Heart right ventricle (tissue), 16 donors: ENCODE measurements around the gene PAIP2. TPM values are rescaled to one million over a fixed set of nuclear protein-coding genes. Genes with fewer than 3 reads are reported as not detected.

Experiments used
- ATAC-seq, 8 donors: fragments of 200-7000 bp; cut with Tn5 transposase; one replicate each; pipeline ENCODE4 v1.9.1; 2020; ENCODE audit warnings: mild to moderate bottlenecking in 8 of 8, moderate library complexity in 8 of 8, moderate number of reproducible peaks in 1 of 8
- DNase-seq, 2 donors: peaks; one replicate each; pipeline ENCODE4 v3.0.0-alpha.2; 2020
- H3K27ac ChIP-seq, 10 donors: fragments of 200-600 bp; sonication (generic) in 2 of 10; one replicate each; pipeline versions ENCODE4 v1.5.0 to v1.8.0; 2020 to 2022; ENCODE audit warnings: mild to moderate bottlenecking in 3 of 10
- H3K27me3 ChIP-seq, 7 donors: fragments of 200-600 bp; one replicate each; pipeline ENCODE4 v1.8.0; 2021 to 2022; ENCODE audit warnings: mild to moderate bottlenecking in 2 of 7
- H3K36me3 ChIP-seq, 9 donors: fragments of 200-600 bp; sonication (generic) in 1 of 9; one replicate each; pipeline versions ENCODE4 v1.5.0 to v1.8.0; 2020 to 2022; ENCODE audit warnings: mild to moderate bottlenecking in 2 of 9
- H3K4me1 ChIP-seq, 9 donors: fragments of 200-600 bp; sonication (generic) in 1 of 9; one replicate each; pipeline versions ENCODE4 v1.5.0 to v1.8.0; 2020 to 2022; ENCODE audit warnings: mild to moderate bottlenecking in 4 of 9
- H3K4me3 ChIP-seq, 10 donors: fragments of 200-600 bp; sonication (generic) in 2 of 10; one replicate each; pipeline versions ENCODE4 v1.5.0 to v1.8.0; 2020 to 2022; ENCODE audit warnings: mild to moderate bottlenecking in 7 of 10, moderate library complexity in 2 of 10
- H3K9me3 ChIP-seq, 11 donors: fragments of 200-600 bp in 10 of 11; sonication (generic) in 2 of 11; one replicate each; pipeline versions ENCODE4 v1.5.0 to v1.8.0; 2013 to 2022; ENCODE audit warnings: mild to moderate bottlenecking in 2 of 11, control low read depth in 1 of 11, moderate library complexity in 1 of 11
- WGBS, 2 donors: extraction: QIAGEN DNeasy Blood & Tissue Kit; methylation state at CpG; one replicate each; pipeline ENCODE4 v1.1.7; 2013; ENCODE audit warnings: inconsistent platforms in 1 of 2; 5-methylcytosine and 5-hydroxymethylcytosine counted together
- intact Hi-C, 10 donors: fragments of 100-400 bp; cut with DNase I; formaldehyde crosslinking; loops; one replicate each; pipeline versions ENCODE4 v1.11.1 to v1.14.2; 2022
- polyA plus RNA-seq, 2 donors: library from polyadenylated mRNA; stranded (reverse); fragments of 200-250 nt; gene quantifications; one replicate each; pipeline ENCODE4 v1.2.3, GENCODE V29; 2013
- total RNA-seq, 10 donors: library from RNA; stranded (reverse); fragmentation: NEBNext Ultra II Directional in 3 of 10; extraction: Animal tissue kit (Norgen Biotek cat#: 25700) in 3 of 10; gene quantifications; one replicate each; pipeline versions ENCODE4 v1.2.1 to v1.2.4, GENCODE V29; 2021 to 2023
- TF ChIP-seq, protein P1 (sequence below), 9 donors: fragments of 200-600 bp; sonication (generic) in 2 of 9; IDR thresholded peaks; one replicate each; pipeline versions ENCODE4 v1.5.0 to v1.8.0; 2021 to 2022; ENCODE audit warnings: antibody characterized with exemption in 9 of 9, mild to moderate bottlenecking in 5 of 9, moderate library complexity in 1 of 9
- donor health status: Arrhythmogenic right ventricular cardiomyopathy.
- donor health status: ischemic (EF 13 %, LVEDD 7.1; RV severe dilation, severe dysfunction).
- donor health status: healthy with polysubstance abuse.
- donor health status: DM: no; HTN: yes; CAD: no.
- donor health status: DM: no; HTN: no; CAD: no.
- donor health status: ischemic (EF 25% LVEDD 6.9; RV normal size, moderate dysfunction).
- donor health status: ischemic (EF 25% LVEDD 5.7; RV mildly dilated, moderate dysfunction).
- donor health status: healthy.
- donor health status: DM: yes; HTN: yes; CAD: no.
- donor health status: Ischemic cardiomyopathy.
- donor health status: ischemic (EF 35%, LVEDD 5.7; RV mildly dilated, moderate dysfunction).
- donor health status: nonischemic (EF 11% LVEDD 7.7; RV severe dilation, severe dysfunction).
- donor health status: DM: yes; HTN: yes; CAD: no.
- donor health status: PGD.
- donor health status: ischemic (EF 29% LVEDD 5.4; RV normal size, mild dysfunction).
- donor health status: nonischemic (EF 23%, LVEDD 6.1; RV moderate dilation, normal function).

PAIP2 gene
- total and polyA plus RNA-seq, 12 donors, result 43.8 to 173 (median 137) TPM

DNA sequence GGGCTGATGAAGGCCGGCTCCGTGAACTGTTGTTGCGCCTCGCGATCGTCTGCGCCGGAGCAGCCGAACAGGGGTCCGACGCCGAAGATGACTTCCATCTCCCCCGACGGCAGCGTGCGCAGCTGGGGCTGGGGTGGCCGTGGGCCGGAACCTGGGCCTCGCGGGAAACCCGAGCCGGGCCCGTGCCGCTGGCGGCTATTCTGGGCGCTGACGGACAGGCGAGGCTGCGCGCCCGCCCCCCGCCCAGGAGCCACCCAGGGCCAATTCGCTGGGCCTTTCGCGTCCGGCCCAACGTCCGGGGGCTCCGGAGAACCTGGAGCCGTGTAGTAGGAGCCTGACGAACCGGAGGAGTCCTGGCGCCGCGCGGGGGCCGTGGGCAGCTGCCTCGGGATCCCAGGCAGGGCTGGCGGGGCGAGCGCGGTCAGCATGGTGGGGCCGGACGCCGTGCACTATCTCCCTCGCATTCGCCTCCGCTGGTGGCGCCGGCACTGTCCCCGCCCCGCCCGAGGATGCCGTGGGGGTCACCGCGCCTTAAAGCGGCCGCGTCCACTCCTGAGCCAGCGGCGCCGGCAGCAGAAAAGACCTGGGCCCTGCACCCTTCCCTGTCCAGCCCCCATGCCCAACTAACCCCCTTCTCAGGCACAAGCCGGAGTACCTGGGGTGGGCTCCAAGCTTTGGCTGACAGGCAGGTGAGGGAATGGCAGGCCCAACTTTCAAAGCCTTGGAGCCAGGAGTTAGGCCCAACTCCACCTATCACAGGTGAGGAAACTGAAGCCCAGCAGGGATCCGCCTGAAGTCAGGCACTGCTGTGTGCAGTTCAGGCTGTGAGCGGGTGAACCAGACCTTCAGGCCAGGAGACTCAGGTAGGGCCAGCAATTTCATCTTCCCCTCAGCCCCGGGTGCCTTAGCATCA lies 53.3 kb downstream of the PAIP2 start, which contains the start of gene PROB1:
PROB1 (minus strand) TSS at position 451 of the 913 bp plus-strand sequence; CDS start at position 428, 23 bp downstream.
- Histone ChIP-seq H3K4me3 (peak within 1 kb of the TSS; percentile 50 to 80 (median 69)), H3K27me3 (peaks cover 0 to 35% (median 0%) of the 10 kb centered on the region in 7 donors), H3K4me1 (peaks cover 7 to 79% (median 64%) of the 10 kb centered on the region in 9 donors), H3K36me3 (peaks cover 0 to 17% (median 0%) of the 10 kb centered on the region in 9 donors), H3K9me3 (no peaks in the 10 kb centered on the region), H3K27ac (peak within 1 kb of the TSS; percentile 80 to 97 (median 93))
- DNase-seq (peak; percentile 71 to 78), ATAC-seq (peak; percentile 72 to 86 (median 82))
- WGBS, 2 donors, result 4 to 8% methylated on average over 76 of the region's 76 CpGs
- TF ChIP-seq, protein P1, sequence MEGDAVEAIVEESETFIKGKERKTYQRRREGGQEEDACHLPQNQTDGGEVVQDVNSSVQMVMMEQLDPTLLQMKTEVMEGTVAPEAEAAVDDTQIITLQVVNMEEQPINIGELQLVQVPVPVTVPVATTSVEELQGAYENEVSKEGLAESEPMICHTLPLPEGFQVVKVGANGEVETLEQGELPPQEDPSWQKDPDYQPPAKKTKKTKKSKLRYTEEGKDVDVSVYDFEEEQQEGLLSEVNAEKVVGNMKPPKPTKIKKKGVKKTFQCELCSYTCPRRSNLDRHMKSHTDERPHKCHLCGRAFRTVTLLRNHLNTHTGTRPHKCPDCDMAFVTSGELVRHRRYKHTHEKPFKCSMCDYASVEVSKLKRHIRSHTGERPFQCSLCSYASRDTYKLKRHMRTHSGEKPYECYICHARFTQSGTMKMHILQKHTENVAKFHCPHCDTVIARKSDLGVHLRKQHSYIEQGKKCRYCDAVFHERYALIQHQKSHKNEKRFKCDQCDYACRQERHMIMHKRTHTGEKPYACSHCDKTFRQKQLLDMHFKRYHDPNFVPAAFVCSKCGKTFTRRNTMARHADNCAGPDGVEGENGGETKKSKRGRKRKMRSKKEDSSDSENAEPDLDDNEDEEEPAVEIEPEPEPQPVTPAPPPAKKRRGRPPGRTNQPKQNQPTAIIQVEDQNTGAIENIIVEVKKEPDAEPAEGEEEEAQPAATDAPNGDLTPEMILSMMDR (IDR thresholded peaks at IDR 0.05), result no peak
- intact Hi-C loops, result loop anchor here in 3 of 10 donors (1.0 to 5.0 kb wide), 3 partner anchors 22 to 98 kb away; partner anchors contain the start of gene PAIP2 (in 1 of the 3)

DNA sequence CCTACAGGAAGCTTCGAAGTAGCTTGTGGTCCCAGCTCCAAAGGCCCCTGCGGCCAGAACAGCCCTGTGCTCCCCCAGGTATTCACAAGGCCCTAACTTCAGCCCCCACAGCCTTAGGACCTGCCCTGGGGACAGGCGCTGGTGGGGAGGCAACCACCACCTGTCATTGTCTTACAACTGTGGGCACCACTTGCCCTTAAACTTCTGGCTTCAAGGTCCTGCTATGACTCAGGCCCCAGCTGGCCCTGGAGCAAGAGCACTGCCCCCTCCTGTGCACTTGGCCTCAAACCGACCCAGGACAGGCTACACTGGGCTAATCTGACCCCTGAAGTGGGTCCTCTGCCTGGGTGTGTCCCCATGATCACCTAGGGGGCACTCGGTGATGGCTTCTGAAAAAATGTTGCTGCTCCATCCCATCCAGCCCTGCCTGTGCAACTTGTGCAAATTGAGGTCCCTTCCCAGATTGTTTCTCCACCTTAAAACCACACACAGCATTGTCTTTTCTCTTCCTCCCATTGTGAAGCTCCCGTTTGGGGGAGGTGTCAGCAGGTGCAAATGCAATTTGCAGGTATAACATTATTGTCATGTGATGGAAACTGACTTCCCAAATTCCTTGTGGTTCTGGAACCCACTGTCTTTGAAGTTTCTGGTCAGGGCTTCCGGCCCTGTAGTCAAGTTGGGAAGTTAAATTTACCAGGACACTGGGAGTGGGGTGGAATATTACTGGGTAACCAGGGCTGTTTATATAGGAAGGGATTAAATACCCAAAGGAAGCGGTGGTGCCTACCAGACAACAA lies 54.4 kb downstream of the PAIP2 start:
- Histone ChIP-seq H3K9me3 (no peaks in the 10 kb centered on the region), H3K27ac (peak overlapping the region; percentile 80 to 97 (median 93)), H3K36me3 (peaks cover 0 to 23% (median 0%) of the 10 kb centered on the region in 9 donors), H3K4me3 (peak overlapping the region in 8 of 10 donors; percentile 55 to 80 (median 70)), H3K27me3 (peaks cover 0 to 35% (median 0%) of the 10 kb centered on the region in 7 donors), H3K4me1 (peaks cover 7 to 68% (median 57%) of the 10 kb centered on the region in 9 donors)
- TF ChIP-seq, protein P1 (IDR thresholded peaks at IDR 0.05), result peak in 1 of 9 donors; percentile 20
- ATAC-seq (peak in 7 of 8 donors; percentile 8 to 51 (median 35)), DNase-seq (no peak)
- intact Hi-C loops, result no loop called here
- WGBS, 2 donors, result 58 to 60% methylated on average over 8 of the region's 8 CpGs

DNA sequence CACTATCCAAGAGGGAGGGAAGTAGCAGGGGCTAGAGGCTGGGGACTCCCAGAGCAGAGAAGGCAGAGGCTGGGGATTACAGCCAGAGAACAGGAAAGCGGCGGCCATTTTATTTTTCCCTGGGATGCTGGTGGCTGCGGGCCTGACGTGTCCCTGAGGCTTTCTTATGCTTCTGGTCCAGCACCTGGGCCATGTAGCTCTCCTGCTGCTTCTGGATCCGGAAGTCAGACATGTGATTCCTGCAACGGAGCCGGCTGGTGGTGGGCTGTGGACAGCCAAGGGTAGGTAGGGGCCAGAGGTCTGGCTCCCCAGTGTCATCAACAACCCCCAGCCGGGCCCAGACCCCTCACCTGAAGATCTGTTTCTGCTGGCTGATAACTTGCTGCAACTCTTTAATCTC lies 55.0 kb downstream of the PAIP2 start:
- intact Hi-C loops, result no loop called here
- peaks cover 0 to 34% (median 0%) of the 10 kb centered on the region in 7 donors for H3K27me3 ChIP-seq
- peak overlapping the region in 9 of 10 donors; percentile 26 to 97 (median 94) for H3K27ac ChIP-seq
- H3K4me1 ChIP-seq, result peaks cover 4 to 61% (median 50%) of the 10 kb centered on the region in 9 donors
- no peak for ATAC-seq
- TF ChIP-seq, protein P1 (IDR thresholded peaks at IDR 0.05), result no peak
- H3K36me3 ChIP-seq, result peaks cover 0 to 28% (median 0%) of the 10 kb centered on the region in 9 donors
- WGBS, 2 donors, result 65 to 68% methylated on average over 8 of the region's 8 CpGs
- no peak overlapping the region for H3K4me3 ChIP-seq
- DNase-seq, result no peak
- no peaks in the 10 kb centered on the region for H3K9me3 ChIP-seq

DNA sequence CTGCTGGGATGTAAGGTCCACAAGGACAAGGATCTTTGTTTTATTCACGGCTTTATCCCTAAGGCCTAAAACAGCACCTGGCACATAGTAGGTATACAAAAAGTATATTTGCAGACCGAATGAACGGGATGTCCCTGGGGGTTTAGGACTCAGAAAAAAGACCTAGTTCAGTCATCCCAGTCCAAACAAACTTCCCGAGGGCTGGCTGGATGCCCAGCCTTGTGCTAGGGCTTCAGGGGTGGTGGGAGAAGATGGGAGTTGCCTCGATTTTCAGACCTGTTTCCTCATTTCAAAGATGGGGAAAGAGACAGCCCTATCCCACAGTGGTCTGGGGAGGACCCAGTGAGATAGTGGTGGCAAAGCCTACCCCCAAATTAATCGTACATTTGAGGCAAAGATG lies 56.3 kb downstream of the PAIP2 start:
- intact Hi-C loops, result no loop called here
- ATAC-seq (no peak), DNase-seq (no peak)
- no peaks in the 10 kb centered on the region for H3K9me3 ChIP-seq
- H3K4me3 ChIP-seq, result no peak overlapping the region
- 42 to 43% methylated on average over 6 of the region's 6 CpGs for WGBS, 2 donors
- peaks cover 3 to 56% (median 41%) of the 10 kb centered on the region in 9 donors for H3K4me1 ChIP-seq
- H3K36me3 ChIP-seq, result peaks cover 0 to 22% (median 0%) of the 10 kb centered on the region in 9 donors
- H3K27me3 ChIP-seq, result peaks cover 0 to 22% (median 0%) of the 10 kb centered on the region in 7 donors
- TF ChIP-seq, protein P1 (IDR thresholded peaks at IDR 0.05), result no peak
- peak overlapping the region in 1 of 10 donors; percentile 89 for H3K27ac ChIP-seq
